K562 (cell line): ENCODE data around the gene FRK. TPM values are rescaled to one million over a fixed set of nuclear protein-coding genes. Genes with fewer than 3 reads are reported as not detected.

Source experiments
- CBFA2T3 ChIP-seq: fragments of 450-650 bp; IDR thresholded peaks from 2 replicates; pipeline ENCODE4 v1.6.1; 2017
- DLX4 ChIP-seq: fragments of 250-450 bp; sonication (Bioruptor Pico); IDR thresholded peaks from 2 replicates; pipeline ENCODE4 v1.6.1; 2021; ENCODE audit warnings: mild to moderate bottlenecking
- EP400 ChIP-seq: fragments of 450-650 bp; IDR thresholded peaks from 2 replicates; pipeline ENCODE4 v1.6.1; 2017; ENCODE audit warnings: antibody characterized with exemption, mild to moderate bottlenecking, moderate library complexity
- ESRRA ChIP-seq: fragments of 450-650 bp; IDR thresholded peaks from 2 replicates; pipeline ENCODE4 v1.6.1; 2014; ENCODE audit warnings: low read depth, mild to moderate bottlenecking, moderate library complexity, borderline replicate concordance
- FOXA3 ChIP-seq, 2 experiments: fragments of 450-650 bp in 1 of 2; sonication (generic) in 1 of 2; formaldehyde crosslinking; IDR thresholded peaks in 1 of 2; conservative IDR thresholded peaks in 1 of 2; 2 replicates each; pipeline versions ENCODE4 v1.4.0 to v1.8.0; 2020 to 2022; ENCODE audit warnings: mild to moderate bottlenecking in 2 of 2, missing genetic modification reagents in 1 of 2
- FOXJ2 ChIP-seq: fragments of 200-800 bp; sonication (Bioruptor generic); IDR thresholded peaks from 2 replicates; pipeline ENCODE4 v1.6.1; 2016; ENCODE audit warnings: missing genetic modification characterization, missing compliant biosample characterization
- KAT8 ChIP-seq: fragments of 450-650 bp; IDR thresholded peaks from 2 replicates; pipeline ENCODE4 v1.6.1; 2016; ENCODE audit warnings: low read depth, mild to moderate bottlenecking
- KLF6 ChIP-seq: fragments of 250-450 bp; sonication (Bioruptor Pico); IDR thresholded peaks from 2 replicates; pipeline ENCODE4 v1.4.0; 2020; ENCODE audit warnings: mild to moderate bottlenecking, moderate library complexity, borderline replicate concordance
- MED1 ChIP-seq: sonication (generic); formaldehyde crosslinking; IDR thresholded peaks from 2 replicates; pipeline ENCODE4 v1.8.1; 2023; ENCODE audit warnings: missing genetic modification reagents, borderline replicate concordance
- MEF2A ChIP-seq: IDR thresholded peaks from 2 replicates; pipeline ENCODE4 v1.6.1; 2011; ENCODE audit warnings: low read depth, mild to moderate bottlenecking, low read length, moderate library complexity; ENCODE audit not compliant: control insufficient read depth
- MXI1 ChIP-seq: IDR thresholded peaks from 2 replicates; pipeline ENCODE4 v1.6.1; 2011; ENCODE audit warnings: low read depth, mild to moderate bottlenecking, improper control_type of control experiment, low read length
- POLR2AphosphoS5 ChIP-seq: IDR thresholded peaks from 2 replicates; pipeline ENCODE4 v1.6.1; 2011; ENCODE audit warnings: mild to moderate bottlenecking, low read depth, low read length, moderate library complexity; ENCODE audit not compliant: control insufficient read depth, insufficient read depth
- RB1 ChIP-seq: fragments of 450-650 bp; IDR thresholded peaks from 2 replicates; pipeline ENCODE4 v1.6.1; 2017; ENCODE audit warnings: low read depth, mild to moderate bottlenecking
- SMARCA4 ChIP-seq: fragments of 450-650 bp; IDR thresholded peaks from 2 replicates; pipeline ENCODE4 v1.6.1; 2016
- TSC22D4 ChIP-seq: fragments of 450-650 bp; IDR thresholded peaks from 2 replicates; pipeline ENCODE4 v1.6.1; 2016; ENCODE audit warnings: missing genetic modification characterization, missing biosample characterization, control low read depth
- U2AF2 ChIP-seq: fragments of 200-400 bp; formaldehyde crosslinking; optimal IDR thresholded peaks from 2 replicates; pipeline ENCODE3; 2017; ENCODE audit warnings: low read depth, mild to moderate bottlenecking, low read length
- ZBTB12 ChIP-seq: fragments of 250-450 bp; sonication (Bioruptor Pico); IDR thresholded peaks from 2 replicates; pipeline ENCODE4 v1.4.0; 2020
- ZBTB8A ChIP-seq: fragments of 450-650 bp; IDR thresholded peaks from 2 replicates; pipeline ENCODE4 v1.6.1; 2018; ENCODE audit warnings: mild to moderate bottlenecking, moderate library complexity; ENCODE audit not compliant: partially characterized antibody
- ZFX ChIP-seq: sonication (generic); formaldehyde crosslinking; IDR thresholded peaks from 2 replicates; pipeline ENCODE4 v1.8.0; 2022; ENCODE audit warnings: mild to moderate bottlenecking, missing genetic modification reagents, moderate library complexity
- ZKSCAN1 ChIP-seq: fragments of 150-350 bp; IDR thresholded peaks from 2 replicates; pipeline ENCODE4 v1.6.1; 2016; ENCODE audit warnings: low read depth, low read length
- ZNF232 ChIP-seq: sonication (generic); formaldehyde crosslinking; IDR thresholded peaks from 2 replicates; pipeline ENCODE4 v1.8.0; 2022; ENCODE audit warnings: mild to moderate bottlenecking, missing genetic modification reagents
- ZSCAN32 ChIP-seq: fragments of 450-650 bp; formaldehyde crosslinking; IDR thresholded peaks from 2 replicates; pipeline ENCODE4 v1.4.0; 2020; ENCODE audit warnings: mild to moderate bottlenecking, moderate library complexity
- polyA plus RNA-seq, 8 experiments: library from polyadenylated mRNA; depleted of rRNA in 4 of 8; stranded (reverse) in 5 of 8; unstranded in 3 of 8; fragments of >200 nt; fragmentation: Nextera tagmentation in 2 of 8; fragmentation: Illumina TruSeq in 1 of 8; extraction: Ambion mirVana in 2 of 8; extraction: Trizol in 1 of 8; gene quantifications; 2 replicates each; pipeline versions ENCODE4 v1.2.1 to v1.2.3, GENCODE V29; 2011 to 2014; ENCODE audit warnings: inconsistent platforms in 1 of 8, missing spikeins in 1 of 8
- total RNA-seq, 7 experiments: library from RNA; depleted of rRNA in 6 of 7; stranded (reverse); fragments of >200 nt in 6 of 7; fragmentation: Illumina TruSeq in 2 of 7; extraction: Trizol in 2 of 7; gene quantifications; 2 replicates each; pipeline versions ENCODE4 v1.2.1 to v1.2.3, GENCODE V29; 2011 to 2021; ENCODE audit warnings: low replicate concordance in 1 of 7
- TF ChIP-seq, protein P1 (sequence below): sonication (generic); formaldehyde crosslinking; IDR thresholded peaks from 2 replicates; pipeline ENCODE4 v1.8.0; 2022; ENCODE audit warnings: missing genetic modification reagents, mild to moderate bottlenecking, borderline replicate concordance
- TF ChIP-seq, protein P2 (sequence below): sonication (generic); formaldehyde crosslinking; IDR thresholded peaks from 2 replicates; pipeline ENCODE4 v1.8.1; 2023; ENCODE audit warnings: mild to moderate bottlenecking, missing genetic modification reagents

The FRK gene
- total and polyA plus RNA-seq, 9 of the 15 experiments (the other 6 are each of a cell fraction or from before 2014, with no cell fraction given), result 0.01 to 0.29 (median 0.09) TPM

DNA sequence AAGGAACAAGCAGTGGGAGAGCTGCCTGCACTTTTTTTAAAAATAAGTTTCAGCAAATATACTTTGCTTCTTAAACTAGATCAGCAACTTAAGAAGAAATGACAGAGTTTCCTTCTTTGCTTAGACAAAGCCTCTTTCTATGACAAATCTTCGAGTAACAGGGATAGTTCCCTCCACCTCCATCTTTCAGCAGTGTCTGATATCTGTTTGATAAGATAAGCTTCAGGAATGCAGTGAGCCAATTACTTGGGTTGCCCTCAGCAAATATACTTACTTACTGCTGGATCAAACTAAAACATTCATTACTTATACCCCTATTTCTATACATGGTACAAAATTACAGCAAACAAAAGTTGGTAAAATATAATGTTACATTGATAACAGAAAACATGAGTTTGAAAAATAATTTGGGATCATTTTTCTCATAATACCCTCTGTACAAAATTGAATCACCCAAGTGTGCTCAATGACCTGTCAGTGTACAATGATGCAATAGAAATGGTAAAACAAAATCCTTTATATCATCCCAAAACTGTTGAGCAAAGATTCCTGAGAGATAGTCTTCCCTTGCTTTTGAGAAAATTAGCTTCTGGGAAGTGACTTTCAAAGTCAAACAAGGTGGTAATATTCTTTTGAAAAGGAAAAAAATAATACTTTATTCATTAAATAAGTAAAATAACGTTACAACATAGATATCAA lies 24.5 kb downstream of the FRK start (continued):
- TF ChIP-seq ZBTB12 (CRISPR knock-in tag), result no peak
- TF ChIP-seq SMARCA4, result peak; percentile 47; the same call in 1 of the 2 replicates
- no peak for TF ChIP-seq U2AF2
- TF ChIP-seq MED1 (CRISPR knock-in tag), result no peak
- no peak for TF ChIP-seq TSC22D4 (tag)
- no peak for TF ChIP-seq KAT8
- no peak for TF ChIP-seq ZKSCAN1
- no peak for TF ChIP-seq ZSCAN32
- TF ChIP-seq CBFA2T3, result peak; percentile 59
- TF ChIP-seq ESRRA, result no peak
- TF ChIP-seq, protein P1, sequence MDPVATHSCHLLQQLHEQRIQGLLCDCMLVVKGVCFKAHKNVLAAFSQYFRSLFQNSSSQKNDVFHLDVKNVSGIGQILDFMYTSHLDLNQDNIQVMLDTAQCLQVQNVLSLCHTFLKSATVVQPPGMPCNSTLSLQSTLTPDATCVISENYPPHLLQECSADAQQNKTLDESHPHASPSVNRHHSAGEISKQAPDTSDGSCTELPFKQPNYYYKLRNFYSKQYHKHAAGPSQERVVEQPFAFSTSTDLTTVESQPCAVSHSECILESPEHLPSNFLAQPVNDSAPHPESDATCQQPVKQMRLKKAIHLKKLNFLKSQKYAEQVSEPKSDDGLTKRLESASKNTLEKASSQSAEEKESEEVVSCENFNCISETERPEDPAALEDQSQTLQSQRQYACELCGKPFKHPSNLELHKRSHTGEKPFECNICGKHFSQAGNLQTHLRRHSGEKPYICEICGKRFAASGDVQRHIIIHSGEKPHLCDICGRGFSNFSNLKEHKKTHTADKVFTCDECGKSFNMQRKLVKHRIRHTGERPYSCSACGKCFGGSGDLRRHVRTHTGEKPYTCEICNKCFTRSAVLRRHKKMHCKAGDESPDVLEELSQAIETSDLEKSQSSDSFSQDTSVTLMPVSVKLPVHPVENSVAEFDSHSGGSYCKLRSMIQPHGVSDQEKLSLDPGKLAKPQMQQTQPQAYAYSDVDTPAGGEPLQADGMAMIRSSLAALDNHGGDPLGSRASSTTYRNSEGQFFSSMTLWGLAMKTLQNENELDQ (CRISPR knock-in tag), result no peak
- TF ChIP-seq ZFX (CRISPR knock-in tag), result no peak
- no peak for TF ChIP-seq KLF6 (CRISPR knock-in tag)
- no peak for TF ChIP-seq RB1
- TF ChIP-seq FOXA3 (CRISPR knock-in tag; conservative IDR thresholded peaks at IDR 0.05 in 1 of 2, IDR thresholded peaks at IDR 0.05 in 1 of 2), result no peak
- no peak for TF ChIP-seq POLR2AphosphoS5
- TF ChIP-seq, protein P2, sequence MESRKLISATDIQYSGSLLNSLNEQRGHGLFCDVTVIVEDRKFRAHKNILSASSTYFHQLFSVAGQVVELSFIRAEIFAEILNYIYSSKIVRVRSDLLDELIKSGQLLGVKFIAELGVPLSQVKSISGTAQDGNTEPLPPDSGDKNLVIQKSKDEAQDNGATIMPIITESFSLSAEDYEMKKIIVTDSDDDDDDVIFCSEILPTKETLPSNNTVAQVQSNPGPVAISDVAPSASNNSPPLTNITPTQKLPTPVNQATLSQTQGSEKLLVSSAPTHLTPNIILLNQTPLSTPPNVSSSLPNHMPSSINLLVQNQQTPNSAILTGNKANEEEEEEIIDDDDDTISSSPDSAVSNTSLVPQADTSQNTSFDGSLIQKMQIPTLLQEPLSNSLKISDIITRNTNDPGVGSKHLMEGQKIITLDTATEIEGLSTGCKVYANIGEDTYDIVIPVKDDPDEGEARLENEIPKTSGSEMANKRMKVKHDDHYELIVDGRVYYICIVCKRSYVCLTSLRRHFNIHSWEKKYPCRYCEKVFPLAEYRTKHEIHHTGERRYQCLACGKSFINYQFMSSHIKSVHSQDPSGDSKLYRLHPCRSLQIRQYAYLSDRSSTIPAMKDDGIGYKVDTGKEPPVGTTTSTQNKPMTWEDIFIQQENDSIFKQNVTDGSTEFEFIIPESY (CRISPR knock-in tag), result no peak
- TF ChIP-seq EP400, result no peak
- no peak for TF ChIP-seq ZBTB8A
- TF ChIP-seq ZNF232, result no peak
- no peak for TF ChIP-seq MXI1
- no peak for TF ChIP-seq FOXJ2 (tag)
- TF ChIP-seq MEF2A, result no peak
- no peak for TF ChIP-seq DLX4 (CRISPR knock-in tag)
